HepG2 (cell line): ENCODE measurements around the gene OPRL1. TPM values are rescaled to one million over a fixed set of nuclear protein-coding genes. Genes with fewer than 3 reads are reported as not detected.
A peak's percentile ranks its signal among the peaks of the same experiment; 100 is the strongest.

Experiments
- ATAC-seq: fragments of 200-7000 bp; cut with Tn5 transposase; 3 replicates; pipeline ENCODE4 v1.9.1; 2020; ENCODE audit warnings: mild to moderate bottlenecking, moderate library complexity
- BruUV-seq: library from RNA; stranded (reverse); fragments of 400-500 nt; replicated peaks from 2 replicates; lab custom pipeline; 2021; lab: Mats Ljungman, UMichigan
- CTCF ChIA-PET: fragments of 300-600 bp; formaldehyde crosslinking; extraction: SDS; loops from one replicate; lab custom pipeline; 2021; ENCODE audit warnings: low total read pairs, inconsistent platforms, low intra/inter-chr PET ratio; lab: Yijun Ruan, JAX
- POLR2A ChIA-PET: fragments of 350-600 bp; sonication (Branson Sonifier 250); formaldehyde crosslinking; loops from one replicate; lab custom pipeline; 2020; ENCODE audit warnings: antibody characterized with exemption, inconsistent platforms; lab: Yijun Ruan, JAX
- DNase-seq: peaks from one replicate; pipeline ENCODE4 v3.0.0-alpha.2; 2015; ENCODE audit warnings: low spot score
- FAIRE-seq: peaks from 3 replicates; lab custom pipeline; 2011; peaks lifted over from hg19 to GRCh38; lab: Jason Lieb, UNC
- H2AFZ ChIP-seq: one replicate; pipeline ENCODE4 v1.6.1; 2011; ENCODE audit warnings: low read length, inconsistent platforms
- H3K27ac ChIP-seq: fragments of 300-600 bp; 3 replicates; pipeline ENCODE4 v1.8.0; 2011; ENCODE audit warnings: mixed run types, mild to moderate bottlenecking, mixed read lengths, low read length, inconsistent platforms; ENCODE audit not compliant: insufficient read depth; ENCODE audit errors: extremely low read length
- H3K27me3 ChIP-seq, 2 experiments: fragments of 200-600 bp in 1 of 2; 2 replicates in 1 of 2; 3 replicates in 1 of 2; pipeline versions ENCODE4 v1.6.0 to v1.8.0; 2011; ENCODE audit warnings: low read length in 2 of 2, mild to moderate bottlenecking in 2 of 2, moderate library complexity in 2 of 2, inconsistent platforms in 1 of 2; ENCODE audit not compliant: insufficient read depth in 2 of 2, control insufficient read depth in 1 of 2
- H3K36me3 ChIP-seq, 2 experiments: fragments of 200-600 bp in 1 of 2; replicated peaks in 1 of 2; 2 replicates in 1 of 2; 3 replicates in 1 of 2; pipeline versions ENCODE4 v1.5.1 to v1.8.0; 2011; ENCODE audit warnings: low read length in 2 of 2, inconsistent platforms in 1 of 2; ENCODE audit not compliant: insufficient read depth in 2 of 2, control insufficient read depth in 1 of 2
- H3K4me1 ChIP-seq: 2 replicates; pipeline ENCODE4 v1.5.1; 2012; ENCODE audit warnings: low read length, inconsistent platforms; ENCODE audit not compliant: insufficient read depth
- H3K4me2 ChIP-seq: 2 replicates; pipeline ENCODE4 v1.6.0; 2011; ENCODE audit warnings: low read depth, low read length, inconsistent platforms
- H3K4me3 ChIP-seq, 3 experiments: fragments of 200-600 bp in 1 of 3; sonication (generic), shearing (Covaris generic) in 1 of 3; replicated peaks in 1 of 3; 2 replicates each; pipeline ENCODE4 v1.5.1; 2011 to 2016; ENCODE audit warnings: low read length in 3 of 3, inconsistent platforms in 2 of 3, low read depth in 2 of 3, mild to moderate bottlenecking in 2 of 3, control low read depth in 1 of 3, mixed read lengths in 1 of 3; ENCODE audit not compliant: insufficient read depth in 1 of 3
- H3K79me2 ChIP-seq: one replicate; pipeline ENCODE4 v1.6.1; 2011; ENCODE audit warnings: low read length, inconsistent platforms; ENCODE audit not compliant: insufficient read depth
- H3K9ac ChIP-seq: 2 replicates; pipeline ENCODE4 v1.6.0; 2011; ENCODE audit warnings: mild to moderate bottlenecking, low read depth, low read length, inconsistent platforms; ENCODE audit not compliant: insufficient read depth
- H3K9me3 ChIP-seq: 2 replicates; pipeline ENCODE4 v1.5.1; 2012; ENCODE audit warnings: mild to moderate bottlenecking, low read length
- H4K20me1 ChIP-seq: 2 replicates; pipeline ENCODE4 v1.6.0; 2011; ENCODE audit warnings: inconsistent platforms, mild to moderate bottlenecking, low read length, moderate library complexity; ENCODE audit not compliant: insufficient read depth
- AGO1 ChIP-seq: fragments of 200-400 bp; formaldehyde crosslinking; IDR thresholded peaks from 2 replicates; pipeline ENCODE4 v1.6.1; 2017; ENCODE audit warnings: mild to moderate bottlenecking, low read depth, low read length, moderate library complexity; ENCODE audit not compliant: poor library complexity, severe bottlenecking
- EEA1 ChIP-seq: sonication (generic); formaldehyde crosslinking; IDR thresholded peaks from 2 replicates; pipeline ENCODE4 v1.5.1; 2020; ENCODE audit warnings: mild to moderate bottlenecking, missing genetic modification reagents, borderline replicate concordance
- HDAC6 ChIP-seq: fragments of 200-600 bp; sonication (generic); IDR thresholded peaks from 2 replicates; pipeline ENCODE4 v1.7.0; 2017; ENCODE audit warnings: mild to moderate bottlenecking, antibody characterized with exemption, low read length, low read depth
- SP2 ChIP-seq: sonication (generic); formaldehyde crosslinking; IDR thresholded peaks from 2 replicates; pipeline ENCODE4 v1.5.1; 2020; ENCODE audit warnings: mild to moderate bottlenecking, missing genetic modification reagents
- SSRP1 ChIP-seq: IDR thresholded peaks from 2 replicates; pipeline ENCODE4 v1.6.1; 2016; ENCODE audit warnings: control low read depth
- ZMYM3 ChIP-seq: sonication (generic); formaldehyde crosslinking; IDR thresholded peaks from 2 replicates; pipeline ENCODE4 v1.5.1; 2020; ENCODE audit warnings: mild to moderate bottlenecking, missing genetic modification reagents
- ZSCAN21 ChIP-seq: sonication (generic); formaldehyde crosslinking; IDR thresholded peaks from 2 replicates; pipeline ENCODE4 v1.8.0; 2022; ENCODE audit warnings: mild to moderate bottlenecking, missing genetic modification reagents, moderate library complexity, borderline replicate concordance
- WGBS: methylation state at CpG from one replicate; pipeline ENCODE4 v1.1.6; 2017; ENCODE audit warnings: low lambda C conversion rate; 5-methylcytosine and 5-hydroxymethylcytosine counted together
- in situ Hi-C: cut with HindIII; loops from 2 replicates; pipeline ENCODE4 v1.10.0; 2017; ENCODE audit warnings: low pct_unique_long_range_greater_than_20kb; ENCODE audit not compliant: extremely low pct_ligation_motif_present
- intact Hi-C: fragments of 100-400 bp; cut with micrococcal nuclease; formaldehyde crosslinking; loops from one replicate; pipeline ENCODE4 v1.10.0; 2022; ENCODE audit not compliant: unreplicated experiment
- polyA plus RNA-seq, 8 experiments: library from polyadenylated mRNA; depleted of rRNA in 3 of 8; stranded (reverse) in 7 of 8; unstranded in 1 of 8; fragments of >200 nt; fragmentation: Illumina TruSeq in 4 of 8; extraction: Trizol in 4 of 8; gene quantifications; 2 replicates each; pipeline versions ENCODE4 v1.2.1 to v1.2.3, GENCODE V29; 2011 to 2016; ENCODE audit warnings: low read depth in 4 of 8, missing spikeins in 1 of 8, mixed read lengths in 1 of 8; ENCODE audit not compliant: insufficient read depth in 1 of 8
- total RNA-seq, 5 experiments: library from RNA; depleted of rRNA; stranded (reverse); fragments of >200 nt; fragmentation: Illumina TruSeq; extraction: Trizol; gene quantifications; 2 replicates each; pipeline ENCODE4 v1.2.3, GENCODE V29; 2016; ENCODE audit warnings: low read depth in 1 of 5
- TF ChIP-seq, protein P1 (sequence below): sonication (generic); formaldehyde crosslinking; IDR thresholded peaks from 2 replicates; pipeline ENCODE4 v1.5.1; 2020; ENCODE audit warnings: mild to moderate bottlenecking, missing genetic modification reagents, moderate library complexity
- TF ChIP-seq, protein P2 (sequence below): sonication (generic); formaldehyde crosslinking; IDR thresholded peaks from 2 replicates; pipeline ENCODE4 v1.4.0; 2020; ENCODE audit warnings: missing genetic modification reagents

The OPRL1 gene
- total and polyA plus RNA-seq, 2 of the 13 experiments (the other 11 are each of a cell fraction or from before 2014, with no cell fraction given), result 0.35 to 0.71 TPM

DNA sequence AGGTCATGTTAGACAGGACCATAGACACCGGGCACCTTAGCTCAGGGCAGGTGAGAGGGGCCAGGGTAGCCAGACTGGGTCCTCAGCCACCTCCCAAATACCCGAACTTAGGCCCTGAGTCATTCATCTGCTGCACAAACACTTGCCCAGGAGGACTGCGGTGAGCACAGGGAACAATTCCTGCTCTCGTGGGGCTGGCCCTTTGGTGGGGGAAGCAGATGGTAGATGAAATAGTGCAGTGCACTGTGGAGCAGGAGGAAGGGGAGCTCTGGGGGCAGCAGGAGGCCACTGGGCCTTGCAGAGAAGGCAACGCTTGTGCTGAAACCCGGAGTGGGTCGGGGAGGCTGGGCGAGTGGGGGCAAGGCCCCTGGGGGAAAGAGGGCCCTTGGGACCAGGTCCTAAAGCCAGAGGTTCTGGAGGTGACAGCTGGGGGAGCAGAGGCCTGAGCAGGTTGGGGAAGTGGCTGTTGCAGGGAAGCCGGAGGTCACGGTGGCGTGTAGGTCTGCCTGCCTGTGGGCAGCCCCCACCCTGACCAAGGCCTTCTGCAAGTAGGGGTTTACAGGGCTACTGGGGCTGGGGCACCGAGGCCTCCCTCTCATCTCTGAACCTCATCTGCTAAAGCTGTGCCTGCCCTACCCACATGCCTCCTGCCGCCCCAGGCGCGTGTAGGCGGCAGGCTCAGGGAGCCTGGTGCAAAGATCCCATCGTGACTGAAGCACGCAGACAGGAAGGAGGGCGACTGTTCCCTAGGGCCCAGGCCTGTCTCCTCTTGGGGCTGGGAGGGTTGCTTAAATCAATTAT is 32.2 kb downstream of the OPRL1 start (continued):
- TF ChIP-seq, protein P1, sequence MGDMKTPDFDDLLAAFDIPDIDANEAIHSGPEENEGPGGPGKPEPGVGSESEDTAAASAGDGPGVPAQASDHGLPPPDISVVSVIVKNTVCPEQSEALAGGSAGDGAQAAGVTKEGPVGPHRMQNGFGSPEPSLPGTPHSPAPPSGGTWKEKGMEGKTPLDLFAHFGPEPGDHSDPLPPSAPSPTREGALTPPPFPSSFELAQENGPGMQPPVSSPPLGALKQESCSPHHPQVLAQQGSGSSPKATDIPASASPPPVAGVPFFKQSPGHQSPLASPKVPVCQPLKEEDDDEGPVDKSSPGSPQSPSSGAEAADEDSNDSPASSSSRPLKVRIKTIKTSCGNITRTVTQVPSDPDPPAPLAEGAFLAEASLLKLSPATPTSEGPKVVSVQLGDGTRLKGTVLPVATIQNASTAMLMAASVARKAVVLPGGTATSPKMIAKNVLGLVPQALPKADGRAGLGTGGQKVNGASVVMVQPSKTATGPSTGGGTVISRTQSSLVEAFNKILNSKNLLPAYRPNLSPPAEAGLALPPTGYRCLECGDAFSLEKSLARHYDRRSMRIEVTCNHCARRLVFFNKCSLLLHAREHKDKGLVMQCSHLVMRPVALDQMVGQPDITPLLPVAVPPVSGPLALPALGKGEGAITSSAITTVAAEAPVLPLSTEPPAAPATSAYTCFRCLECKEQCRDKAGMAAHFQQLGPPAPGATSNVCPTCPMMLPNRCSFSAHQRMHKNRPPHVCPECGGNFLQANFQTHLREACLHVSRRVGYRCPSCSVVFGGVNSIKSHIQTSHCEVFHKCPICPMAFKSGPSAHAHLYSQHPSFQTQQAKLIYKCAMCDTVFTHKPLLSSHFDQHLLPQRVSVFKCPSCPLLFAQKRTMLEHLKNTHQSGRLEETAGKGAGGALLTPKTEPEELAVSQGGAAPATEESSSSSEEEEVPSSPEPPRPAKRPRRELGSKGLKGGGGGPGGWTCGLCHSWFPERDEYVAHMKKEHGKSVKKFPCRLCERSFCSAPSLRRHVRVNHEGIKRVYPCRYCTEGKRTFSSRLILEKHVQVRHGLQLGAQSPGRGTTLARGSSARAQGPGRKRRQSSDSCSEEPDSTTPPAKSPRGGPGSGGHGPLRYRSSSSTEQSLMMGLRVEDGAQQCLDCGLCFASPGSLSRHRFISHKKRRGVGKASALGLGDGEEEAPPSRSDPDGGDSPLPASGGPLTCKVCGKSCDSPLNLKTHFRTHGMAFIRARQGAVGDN (CRISPR knock-in tag), result peak; percentile 39
- TF ChIP-seq SSRP1 (CRISPR knock-in tag) (no peak), ZSCAN21 (CRISPR knock-in tag) (no peak)

DNA sequence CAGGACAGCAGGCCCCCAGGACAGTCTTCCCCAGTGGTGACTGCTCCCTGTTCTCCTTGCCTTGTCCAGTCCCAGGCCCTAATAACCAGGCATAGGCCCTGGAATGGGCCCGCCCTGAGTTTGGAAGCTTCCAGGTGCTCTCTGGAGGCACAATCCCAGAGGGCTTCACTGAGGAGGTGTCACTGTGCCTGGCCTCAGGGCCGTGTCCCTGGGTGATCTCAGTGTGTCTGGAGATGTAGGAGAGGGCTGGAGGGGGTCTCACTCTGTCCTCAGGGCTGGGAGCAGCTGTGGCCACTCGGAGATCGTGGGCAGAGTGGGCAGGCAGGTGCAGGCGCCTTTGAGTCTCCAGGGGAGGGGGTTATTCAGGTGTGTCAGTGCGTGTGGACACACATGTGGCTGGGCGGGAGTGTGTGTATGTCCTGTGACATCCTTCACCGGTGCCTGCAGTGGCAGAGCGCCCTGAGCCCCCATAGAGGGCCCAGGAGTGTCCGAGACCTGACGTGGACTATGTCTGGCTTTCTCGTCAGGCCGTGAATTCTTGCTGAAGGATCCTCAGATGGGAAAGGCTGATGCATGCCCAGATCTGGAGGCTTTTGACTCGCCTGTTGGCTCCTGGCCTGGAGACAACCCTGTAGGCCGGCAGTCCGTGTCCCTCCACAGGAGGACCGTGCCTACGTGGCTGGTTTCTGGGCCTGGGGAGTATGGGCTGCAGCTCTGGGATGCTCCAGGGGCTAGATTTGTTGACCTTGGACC is 33.0 kb downstream of the OPRL1 start:
- H3K79me2 ChIP-seq, result no peaks in the 10 kb centered on the region
- no peak overlapping the region for H3K4me2 ChIP-seq
- H2AFZ ChIP-seq, result no peak overlapping the region
- 23% methylated on average over 17 of the region's 18 CpGs for WGBS
- H3K9me3 ChIP-seq, result no peaks in the 10 kb centered on the region
- CTCF ChIA-PET, result no interaction called here
- no peak for FAIRE-seq
- H4K20me1 ChIP-seq, result peaks cover 5% of the 10 kb centered on the region; the same call in 1 of the 2 replicates
- no peak overlapping the region for H3K27ac ChIP-seq
- H3K36me3 ChIP-seq, result no peaks in the 10 kb centered on the region
- no peak overlapping the region for H3K4me3 ChIP-seq
- H3K27me3 ChIP-seq, result peaks cover 34 to 73% of the 10 kb centered on the region in 2 experiments
- no TSS peak for BruUV-seq
- H3K4me1 ChIP-seq, result peaks cover 21% of the 10 kb centered on the region
- in situ Hi-C loops, result no loop called here
- no peak for DNase-seq
- POLR2A ChIA-PET, result no interaction called here
- no peak; the same call in 2 of the 3 replicates for ATAC-seq
- intact Hi-C loops, result no loop called here
- H3K9ac ChIP-seq, result no peak overlapping the region
- TF ChIP-seq EEA1 (CRISPR knock-in tag) (no peak), HDAC6 (no peak), SP2 (CRISPR knock-in tag) (0 out of 2 replicates have a peak, but pooled peaks have one; percentile 16), AGO1 (no peak), ZMYM3 (CRISPR knock-in tag) (peak; percentile 65)
- TF ChIP-seq, protein P1 (CRISPR knock-in tag), result 0 out of 2 replicates have a peak, but pooled peaks have one; percentile 1
- TF ChIP-seq, protein P2, sequence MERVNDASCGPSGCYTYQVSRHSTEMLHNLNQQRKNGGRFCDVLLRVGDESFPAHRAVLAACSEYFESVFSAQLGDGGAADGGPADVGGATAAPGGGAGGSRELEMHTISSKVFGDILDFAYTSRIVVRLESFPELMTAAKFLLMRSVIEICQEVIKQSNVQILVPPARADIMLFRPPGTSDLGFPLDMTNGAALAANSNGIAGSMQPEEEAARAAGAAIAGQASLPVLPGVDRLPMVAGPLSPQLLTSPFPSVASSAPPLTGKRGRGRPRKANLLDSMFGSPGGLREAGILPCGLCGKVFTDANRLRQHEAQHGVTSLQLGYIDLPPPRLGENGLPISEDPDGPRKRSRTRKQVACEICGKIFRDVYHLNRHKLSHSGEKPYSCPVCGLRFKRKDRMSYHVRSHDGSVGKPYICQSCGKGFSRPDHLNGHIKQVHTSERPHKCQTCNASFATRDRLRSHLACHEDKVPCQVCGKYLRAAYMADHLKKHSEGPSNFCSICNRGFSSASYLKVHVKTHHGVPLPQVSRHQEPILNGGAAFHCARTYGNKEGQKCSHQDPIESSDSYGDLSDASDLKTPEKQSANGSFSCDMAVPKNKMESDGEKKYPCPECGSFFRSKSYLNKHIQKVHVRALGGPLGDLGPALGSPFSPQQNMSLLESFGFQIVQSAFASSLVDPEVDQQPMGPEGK (CRISPR knock-in tag), result no peak
